ENCODE measurements around the gene XRCC3.

DNA sequence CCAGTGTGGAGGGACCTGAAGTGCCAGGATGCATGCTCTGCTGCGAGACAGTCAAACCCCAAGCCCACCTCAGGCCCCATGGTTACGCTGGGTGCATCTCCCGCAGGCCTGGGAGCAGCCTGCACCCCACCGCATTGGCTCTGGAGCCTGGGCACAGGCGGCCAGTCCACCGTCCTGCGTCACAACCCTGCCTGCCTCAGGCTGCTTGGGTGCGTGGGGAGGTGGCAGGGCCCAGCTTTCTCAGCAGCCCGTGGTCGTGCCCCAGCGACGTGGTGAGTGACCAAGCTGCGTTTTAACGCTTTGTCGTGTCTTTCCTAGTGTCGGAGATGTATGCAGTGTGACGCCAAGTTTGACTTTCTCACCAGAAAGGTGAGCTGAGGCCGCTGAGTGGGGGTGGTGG is 11.2 kb upstream of the XRCC3 start:
- TF ChIP-seq POLR2AphosphoS5 (IDR thresholded peaks at IDR 0.05; ENCODE audit: low read length) (no peak), TCF7 (IDR thresholded peaks at IDR 0.05; ENCODE audit: borderline replicate concordance) (no peak), ZZZ3 (IDR thresholded peaks at IDR 0.05; ENCODE audit: control insufficient read depth, insufficient read length, low read depth) (no peak), EP300 (IDR thresholded peaks at IDR 0.05; ENCODE audit: borderline replicate concordance in 1 of 2, control insufficient read depth in 1 of 2, low read depth in 2 of 2, low read length in 2 of 2) (no peak), BCL11A (IDR thresholded peaks at IDR 0.05; ENCODE audit: low read depth, low read length) (no peak), TAF1 (IDR thresholded peaks at IDR 0.05; ENCODE audit: borderline replicate concordance, low read depth, low read length) (no peak), SP1 (IDR thresholded peaks at IDR 0.05; ENCODE audit: low read depth, low read length) (no peak), ZNF24 (IDR thresholded peaks at IDR 0.05) (no peak)
- TF ChIP-seq, protein P1, sequence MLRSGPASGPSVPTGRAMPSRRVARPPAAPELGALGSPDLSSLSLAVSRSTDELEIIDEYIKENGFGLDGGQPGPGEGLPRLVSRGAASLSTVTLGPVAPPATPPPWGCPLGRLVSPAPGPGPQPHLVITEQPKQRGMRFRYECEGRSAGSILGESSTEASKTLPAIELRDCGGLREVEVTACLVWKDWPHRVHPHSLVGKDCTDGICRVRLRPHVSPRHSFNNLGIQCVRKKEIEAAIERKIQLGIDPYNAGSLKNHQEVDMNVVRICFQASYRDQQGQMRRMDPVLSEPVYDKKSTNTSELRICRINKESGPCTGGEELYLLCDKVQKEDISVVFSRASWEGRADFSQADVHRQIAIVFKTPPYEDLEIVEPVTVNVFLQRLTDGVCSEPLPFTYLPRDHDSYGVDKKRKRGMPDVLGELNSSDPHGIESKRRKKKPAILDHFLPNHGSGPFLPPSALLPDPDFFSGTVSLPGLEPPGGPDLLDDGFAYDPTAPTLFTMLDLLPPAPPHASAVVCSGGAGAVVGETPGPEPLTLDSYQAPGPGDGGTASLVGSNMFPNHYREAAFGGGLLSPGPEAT (IDR thresholded peaks at IDR 0.05; ENCODE audit: low read depth), result no peak
